Measurements from ENCODE around the gene SLC4A7.

- TF ChIP-seq CTCF (IDR thresholded peaks at IDR 0.05; ENCODE audit: insufficient read depth, low read length) = no peak
- no peak for TF ChIP-seq POLR2AphosphoS5 (IDR thresholded peaks at IDR 0.05; ENCODE audit: low read depth)
- TF ChIP-seq SPI1 (IDR thresholded peaks at IDR 0.05; ENCODE audit: borderline replicate concordance, low read depth) = no peak
- no peak for TF ChIP-seq REST (IDR thresholded peaks at IDR 0.05; ENCODE audit: insufficient replicate concordance, low read depth)
Measured at GRCh38 chr3:27356976-27357375, 127.2 kb downstream of the SLC4A7 start.

All from HL-60 (cell line).